NCI-H1092 treated with DMSO at 0.1 percent for 48 hours (cell line): ENCODE data around the gene CBFA2T3.

Source experiments
- DNase-seq: peaks from one replicate; lab custom pipeline; 2025; lab: John Stamatoyannopoulos, UW

The CBFA2T3 gene

GRCh38 chr16:88939245-88939971 lies 37.6 kb downstream of the CBFA2T3 start:
- DNase-seq = no peak

GRCh38 chr16:88938777-88939244 lies 38.2 kb downstream of the CBFA2T3 start:
- no peak for DNase-seq

GRCh38 chr16:88938119-88938776 lies 38.8 kb downstream of the CBFA2T3 start:
- DNase-seq = no peak

GRCh38 chr16:88937206-88937621 lies 39.8 kb downstream of the CBFA2T3 start:
- DNase-seq = no peak

GRCh38 chr16:88936556-88937205 lies 40.3 kb downstream of the CBFA2T3 start:
- DNase-seq = no peak

GRCh38 chr16:88936008-88936555 lies 40.9 kb downstream of the CBFA2T3 start:
- DNase-seq = no peak

- DNase-seq = no peak
Measured at GRCh38 chr16:88934066-88934667, 42.8 kb downstream of the CBFA2T3 start.

- no peak for DNase-seq
Measured at GRCh38 chr16:88932929-88933328, 44.1 kb downstream of the CBFA2T3 start.

- no peak for DNase-seq
Measured at GRCh38 chr16:88931936-88932335, 45.1 kb downstream of the CBFA2T3 start.

- DNase-seq = no peak
Measured at GRCh38 chr16:88931373-88931900, 45.6 kb downstream of the CBFA2T3 start.

- DNase-seq = no peak
Measured at GRCh38 chr16:88930716-88931115, 46.3 kb downstream of the CBFA2T3 start.

- DNase-seq = no peak
Measured at GRCh38 chr16:88929091-88929445, 47.9 kb downstream of the CBFA2T3 start.

GRCh38 chr16:88928405-88929090 lies 48.5 kb downstream of the CBFA2T3 start:
- peak; percentile 84 for DNase-seq

- DNase-seq = no peak
Measured at GRCh38 chr16:88927661-88928060, 49.3 kb downstream of the CBFA2T3 start.

GRCh38 chr16:88927010-88927409 lies 50.0 kb downstream of the CBFA2T3 start:
- DNase-seq = no peak

GRCh38 chr16:88926374-88926990 lies 50.5 kb downstream of the CBFA2T3 start:
- no peak for DNase-seq

- DNase-seq = no peak
Measured at GRCh38 chr16:88925540-88925887, 51.5 kb downstream of the CBFA2T3 start.

GRCh38 chr16:88924834-88925539 lies 52.0 kb downstream of the CBFA2T3 start:
- DNase-seq = peak; percentile 70

GRCh38 chr16:88923926-88924833 lies 52.8 kb downstream of the CBFA2T3 start:
- DNase-seq = no peak
